ENCODE measurements around the gene FMNL2.
A peak's percentile ranks its signal among the peaks of the same experiment; 100 is the strongest.

The FMNL2 gene

GRCh38 chr2:152674334-152674733 lies 339.4 kb downstream of the FMNL2 start:
- DNase-seq, result no peak

DNA sequence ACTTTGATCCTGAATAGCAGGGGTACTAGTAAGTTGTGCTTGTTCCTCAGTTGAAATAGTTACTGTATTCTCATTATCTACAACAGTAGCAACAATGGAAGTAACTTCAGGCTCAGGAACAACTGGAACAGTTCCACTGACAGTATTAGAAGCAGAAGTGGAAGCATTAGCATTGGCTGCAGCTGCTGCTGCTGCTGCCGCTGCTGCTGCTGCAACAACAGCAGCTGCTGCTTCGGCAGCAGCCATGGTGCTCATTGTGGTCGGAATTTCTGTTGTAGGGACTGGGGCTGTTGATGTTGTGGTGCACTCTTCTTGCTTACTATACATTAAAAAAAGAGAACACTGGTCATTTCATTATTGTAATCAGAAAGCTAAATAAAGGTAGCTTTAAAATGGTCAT lies 341.5 kb downstream of the FMNL2 start:
- no peak for DNase-seq

DNA sequence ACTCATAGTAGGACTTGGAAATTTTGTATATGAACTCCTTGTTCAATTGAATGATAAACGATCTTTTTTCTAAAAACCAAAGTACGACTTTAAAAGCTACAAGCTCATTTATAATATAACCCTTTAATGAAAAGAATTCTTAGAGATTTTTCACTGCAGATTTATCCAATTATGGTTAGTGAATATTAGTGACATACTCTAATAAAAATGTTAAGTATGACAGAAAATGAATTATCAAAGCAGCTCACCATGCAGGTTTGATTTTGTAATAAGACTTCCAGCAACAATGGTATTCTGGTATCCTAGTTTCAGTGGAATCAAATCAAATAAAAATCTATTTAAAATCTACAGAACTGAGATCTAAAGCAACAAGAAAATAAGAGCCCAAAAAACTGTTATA lies 343.8 kb downstream of the FMNL2 start:
- no peak for DNase-seq

DNA sequence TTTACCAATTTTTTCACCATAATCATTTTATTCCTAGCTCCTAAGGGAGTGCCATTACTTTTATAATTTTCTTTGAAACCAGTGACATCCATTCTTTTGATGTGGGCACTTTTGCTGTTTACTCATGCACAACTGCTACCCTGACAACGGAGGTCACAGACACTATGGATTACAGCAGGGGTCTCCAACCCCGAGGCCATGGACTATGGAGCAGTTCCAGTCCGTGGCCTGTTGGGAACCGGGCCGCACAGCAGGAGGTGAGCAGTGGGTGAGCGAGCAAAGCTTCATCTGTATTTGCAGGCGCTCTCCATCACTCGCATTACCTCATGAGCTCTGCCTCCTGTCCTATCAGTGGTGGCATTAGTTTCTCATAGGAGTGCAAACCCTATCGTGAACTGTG lies 347.7 kb downstream of the FMNL2 start:
- DNase-seq, result no peak

DNA sequence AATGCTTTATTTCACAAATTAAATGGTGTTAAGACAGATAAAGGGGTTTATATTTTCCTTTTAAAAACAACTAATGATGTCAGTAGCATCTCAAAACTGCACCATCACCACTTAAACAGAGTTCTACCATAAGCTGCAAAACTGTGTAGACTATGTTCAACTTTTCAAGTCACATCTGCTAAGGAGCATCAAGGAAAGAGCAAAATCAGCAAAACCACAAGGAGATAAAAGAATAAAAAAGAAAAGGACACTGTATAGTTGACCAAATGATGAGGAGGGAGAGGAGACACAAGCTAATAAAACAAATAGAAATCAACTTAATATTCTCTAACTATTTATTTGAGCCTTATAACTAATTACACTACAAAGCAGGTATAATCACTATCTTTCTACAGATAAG lies 348.4 kb downstream of the FMNL2 start:
- DNase-seq, result no peak

DNA sequence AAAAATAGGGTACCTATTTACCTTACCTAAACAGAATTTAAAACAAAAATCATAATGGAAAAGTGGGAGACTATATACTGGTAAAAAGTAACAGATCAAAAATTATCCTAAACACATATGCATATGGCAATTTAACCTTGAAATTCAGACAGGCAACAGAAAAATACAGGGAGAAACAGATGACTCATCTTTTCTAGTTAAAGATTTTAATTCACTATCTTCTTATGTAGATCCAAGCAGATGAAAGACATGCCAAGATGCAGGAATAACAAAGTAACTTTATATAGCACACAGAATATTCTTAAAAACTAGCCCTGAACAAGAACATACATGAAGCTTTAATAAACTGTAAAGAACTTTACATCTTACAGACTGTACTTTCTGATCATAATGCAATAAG lies 351.3 kb downstream of the FMNL2 start:
- no peak for DNase-seq

GRCh38 chr2:152693033-152693432 lies 358.1 kb downstream of the FMNL2 start:
- DNase-seq, result no peak

GRCh38 chr2:152694161-152694661 lies 359.2 kb downstream of the FMNL2 start:
- peak; percentile 32 for DNase-seq

- no peak for DNase-seq
Measured at GRCh38 chr2:152695763-152696162, 360.8 kb downstream of the FMNL2 start.

- no peak for DNase-seq
Measured at GRCh38 chr2:152696476-152696875, 361.5 kb downstream of the FMNL2 start.

Measured in activated CD8-positive, alpha-beta memory T cell treated with anti-CD3 and anti-CD28 coated beads, Interleukin-2, amount 50 U/mL, for 4 hours (primary cell).